Measurements from ENCODE around the gene TBL1Y.

GRCh38 chrY:6977783-6978182 lies 67.3 kb downstream of the TBL1Y start:
- TF ChIP-seq CTCF (IDR thresholded peaks at IDR 0.05) (no peak), POLR2A (IDR thresholded peaks at IDR 0.05) (no peak)

Data from uterus (tissue), 2 donors.